ENCODE results near the gene IGFL4.

DNA sequence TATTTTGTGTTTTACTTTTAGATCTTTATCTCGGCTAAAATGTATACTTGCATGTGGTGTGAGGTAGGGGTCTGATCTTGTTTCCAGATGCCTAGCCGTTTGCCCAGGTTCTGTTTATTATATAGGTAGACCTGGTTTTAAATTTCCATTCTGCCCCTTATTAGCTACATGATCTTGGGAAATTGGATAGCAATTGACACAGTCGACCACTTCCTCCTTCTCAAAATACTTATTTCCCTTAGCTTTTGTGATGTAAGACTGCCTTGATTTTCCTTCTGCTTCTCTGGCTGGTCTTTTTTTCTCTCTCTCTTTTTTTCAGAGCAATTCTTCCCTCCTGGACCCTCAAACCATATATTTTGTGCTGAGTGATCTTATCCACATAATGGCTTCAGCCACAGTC, 15.0 kb downstream of the IGFL4 start:
- TF ChIP-seq, protein P1, sequence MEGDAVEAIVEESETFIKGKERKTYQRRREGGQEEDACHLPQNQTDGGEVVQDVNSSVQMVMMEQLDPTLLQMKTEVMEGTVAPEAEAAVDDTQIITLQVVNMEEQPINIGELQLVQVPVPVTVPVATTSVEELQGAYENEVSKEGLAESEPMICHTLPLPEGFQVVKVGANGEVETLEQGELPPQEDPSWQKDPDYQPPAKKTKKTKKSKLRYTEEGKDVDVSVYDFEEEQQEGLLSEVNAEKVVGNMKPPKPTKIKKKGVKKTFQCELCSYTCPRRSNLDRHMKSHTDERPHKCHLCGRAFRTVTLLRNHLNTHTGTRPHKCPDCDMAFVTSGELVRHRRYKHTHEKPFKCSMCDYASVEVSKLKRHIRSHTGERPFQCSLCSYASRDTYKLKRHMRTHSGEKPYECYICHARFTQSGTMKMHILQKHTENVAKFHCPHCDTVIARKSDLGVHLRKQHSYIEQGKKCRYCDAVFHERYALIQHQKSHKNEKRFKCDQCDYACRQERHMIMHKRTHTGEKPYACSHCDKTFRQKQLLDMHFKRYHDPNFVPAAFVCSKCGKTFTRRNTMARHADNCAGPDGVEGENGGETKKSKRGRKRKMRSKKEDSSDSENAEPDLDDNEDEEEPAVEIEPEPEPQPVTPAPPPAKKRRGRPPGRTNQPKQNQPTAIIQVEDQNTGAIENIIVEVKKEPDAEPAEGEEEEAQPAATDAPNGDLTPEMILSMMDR (IDR thresholded peaks at IDR 0.05; ENCODE audit: insufficient read depth, low read length): no peak
- no peak for TF ChIP-seq GABPA (IDR thresholded peaks at IDR 0.05; ENCODE audit: low read depth)
